Frontal cortex (tissue), 4 donors: ENCODE measurements around the gene PVALEF. TPM values are rescaled to one million over a fixed set of nuclear protein-coding genes. Genes with fewer than 3 reads are reported as not detected.
"Not testable (repeated sequence)": the region's sequence is repeated elsewhere in the genome, so short reads cannot be mapped to it uniquely, and the experiment has no call there.

Source experiments
- DNase-seq, 2 donors: peaks; one replicate each; pipeline ENCODE4 v3.0.0; 2012; ENCODE audit warnings: low spot score in 2 of 2
- FAIRE-seq: peaks from 2 replicates; lab custom pipeline; 2012; peaks lifted over from hg19 to GRCh38; lab: Jason Lieb, UNC
- total RNA-seq: library from RNA; depleted of rRNA; stranded (reverse); fragments of >200 nt; gene quantifications from one replicate; pipeline ENCODE4 v1.2.3, GENCODE V29; 2014
- donor health status: control.
- donor health status: control.
- donor health status: control.

Gene PVALEF
- total RNA-seq, 1 donor from 2014 or later = not detected

DNA sequence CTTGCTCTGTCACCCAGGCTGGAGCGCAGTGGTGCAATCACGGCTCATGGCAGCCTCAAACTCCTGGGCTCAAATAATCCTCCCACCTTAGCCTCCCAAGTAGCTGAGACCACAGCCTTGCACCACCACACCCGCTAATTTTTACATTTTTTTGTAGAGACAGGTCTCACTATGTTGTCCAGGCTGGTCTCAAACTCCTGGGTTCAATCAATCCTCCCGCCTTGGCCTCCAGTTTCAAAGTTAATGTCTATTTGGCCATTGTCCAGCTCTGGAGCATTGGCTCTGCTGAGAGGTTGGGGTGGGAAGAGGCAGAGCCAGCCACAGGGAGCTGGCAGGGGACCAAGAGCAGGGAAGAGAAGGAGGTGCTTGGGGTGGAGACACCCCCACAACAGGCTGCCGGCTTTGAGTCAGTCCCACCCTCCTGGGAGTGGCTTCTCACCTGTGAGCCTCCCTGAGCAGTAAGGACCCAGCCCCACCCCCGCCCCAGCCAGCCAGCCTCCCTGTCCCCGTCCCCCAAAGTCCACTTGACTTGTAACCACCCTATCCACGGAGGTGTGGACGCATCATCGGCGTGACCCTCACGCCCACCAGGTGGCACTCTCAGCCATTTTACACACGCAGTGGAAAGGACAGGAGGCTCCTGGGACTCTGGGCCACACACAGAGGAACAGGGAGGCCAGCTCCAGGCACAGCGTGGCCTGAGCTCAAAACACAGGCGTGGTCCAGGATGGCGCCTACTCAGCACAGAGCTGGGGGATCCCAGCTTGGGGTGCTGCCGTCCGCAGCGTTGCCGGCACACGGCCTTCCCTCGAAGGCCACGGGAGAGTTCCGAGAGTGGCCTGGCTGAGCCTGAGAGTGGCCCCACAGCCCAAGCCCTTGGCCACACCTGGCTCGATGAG, 22.8 kb upstream of the PVALEF start:
- FAIRE-seq (no peak), DNase-seq (peak; percentile 81 to 82)

DNA sequence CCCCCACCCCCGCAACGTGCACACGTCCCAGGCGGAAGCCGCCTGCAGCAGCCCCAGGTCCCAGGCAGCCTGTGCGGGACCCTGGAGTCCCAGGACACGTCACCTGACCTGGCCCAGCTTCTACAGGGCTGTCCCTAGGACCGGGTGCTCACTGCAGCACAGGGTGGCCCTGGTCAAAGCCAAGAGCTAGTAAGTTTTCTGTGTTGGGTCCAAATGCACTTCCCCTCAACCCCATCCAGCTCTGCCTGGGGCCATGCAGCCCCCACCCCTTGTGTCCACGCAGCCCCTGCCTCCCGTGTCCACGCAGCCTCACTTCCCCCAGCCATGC, 22.1 kb upstream of the PVALEF start:
- DNase-seq (no peak), FAIRE-seq (no peak)

DNA sequence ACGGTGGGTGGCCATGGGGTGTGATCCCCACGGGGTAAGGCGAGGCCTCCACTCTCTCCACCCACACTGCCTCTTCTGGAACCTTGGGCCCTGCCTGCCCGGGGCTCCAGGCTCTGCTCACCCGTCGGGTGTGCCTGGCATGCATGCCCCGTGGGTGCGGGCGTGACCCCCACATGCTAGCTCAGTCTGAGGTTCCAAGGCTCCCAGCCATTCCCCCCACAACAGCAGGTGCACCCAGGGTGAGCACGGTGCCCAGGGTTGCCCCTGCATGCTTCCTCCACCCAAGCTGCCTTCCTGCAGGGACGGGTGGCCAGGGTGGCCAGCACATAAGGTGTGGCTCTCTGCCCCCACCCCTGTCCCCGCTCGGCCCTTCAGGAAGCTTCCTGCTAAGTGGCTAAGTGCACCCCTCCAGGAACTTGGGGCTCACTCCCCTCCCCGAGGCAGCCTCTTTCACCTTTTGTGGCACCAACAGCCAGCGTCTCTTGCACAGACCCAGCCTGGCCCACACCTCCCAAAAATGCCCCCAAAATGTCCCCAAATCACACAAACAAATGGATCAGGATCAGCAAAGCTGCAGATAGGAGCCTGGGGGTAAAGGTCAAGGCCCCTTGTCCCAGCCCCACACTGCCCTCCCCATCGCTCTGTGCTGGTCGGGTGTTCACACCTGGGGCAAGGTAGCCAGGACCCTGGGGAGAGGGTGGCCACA, 21.4 kb upstream of the PVALEF start:
- FAIRE-seq (no peak), DNase-seq (no peak)

DNA sequence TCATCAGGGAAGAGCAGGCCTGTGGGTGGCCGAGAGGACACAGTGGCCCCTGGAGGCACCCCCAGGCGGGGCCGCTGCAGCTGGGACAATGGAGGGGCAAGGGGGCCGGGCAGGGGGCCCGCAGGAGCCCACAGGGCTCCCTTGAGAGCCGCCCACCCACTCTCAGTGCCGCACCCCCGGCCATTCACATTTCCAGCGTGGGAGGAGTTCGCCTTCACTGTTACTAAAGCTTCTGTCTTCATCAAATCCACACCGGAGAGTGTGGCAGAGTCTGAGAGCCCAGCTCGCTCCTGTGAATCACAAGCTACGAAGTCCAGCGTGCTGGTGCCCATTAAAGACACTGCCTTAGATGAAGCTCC, 20.9 kb upstream of the PVALEF start:
- FAIRE-seq (no peak), DNase-seq (no peak)

DNA sequence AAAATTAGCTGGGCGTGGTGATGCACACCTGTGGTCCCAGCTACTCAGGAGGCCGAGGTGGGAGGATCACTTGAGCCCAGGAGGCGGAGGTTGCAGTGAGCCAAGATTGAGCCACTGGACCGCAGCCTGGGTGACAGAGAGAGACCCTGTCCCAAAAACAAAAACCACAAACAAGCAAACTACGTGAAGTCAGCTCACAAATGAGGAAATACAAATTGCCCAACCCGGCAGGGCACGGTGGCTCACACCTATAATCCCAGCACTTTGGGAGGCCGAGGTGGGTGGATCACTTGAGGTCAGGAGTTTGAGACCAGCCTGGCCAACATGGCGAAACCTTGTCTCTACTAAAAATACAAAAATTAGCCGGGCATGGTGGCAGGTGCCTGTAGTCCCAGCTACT, 19.1 kb upstream of the PVALEF start:
- FAIRE-seq, DNase-seq: not testable (repeated sequence)

DNA sequence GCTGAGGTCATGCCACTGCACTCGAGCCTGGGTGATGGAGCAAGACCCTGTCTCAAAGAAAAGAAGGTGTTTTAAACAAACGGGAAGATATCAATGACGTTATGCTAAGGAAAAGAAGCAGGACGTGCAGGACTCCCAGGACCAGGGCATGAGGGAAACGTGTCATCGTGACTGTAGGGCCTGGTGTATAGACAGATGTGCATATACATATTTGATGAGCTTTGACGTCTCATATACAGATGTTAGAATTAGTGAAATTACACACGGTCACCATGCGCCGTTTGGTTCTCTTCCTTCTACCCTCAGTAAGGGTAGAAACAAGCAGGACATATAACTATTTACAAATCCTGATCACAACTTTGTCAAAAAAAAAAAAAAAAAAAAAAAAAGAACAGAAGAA, 17.6 kb upstream of the PVALEF start:
- FAIRE-seq (no peak), DNase-seq (no peak)

DNA sequence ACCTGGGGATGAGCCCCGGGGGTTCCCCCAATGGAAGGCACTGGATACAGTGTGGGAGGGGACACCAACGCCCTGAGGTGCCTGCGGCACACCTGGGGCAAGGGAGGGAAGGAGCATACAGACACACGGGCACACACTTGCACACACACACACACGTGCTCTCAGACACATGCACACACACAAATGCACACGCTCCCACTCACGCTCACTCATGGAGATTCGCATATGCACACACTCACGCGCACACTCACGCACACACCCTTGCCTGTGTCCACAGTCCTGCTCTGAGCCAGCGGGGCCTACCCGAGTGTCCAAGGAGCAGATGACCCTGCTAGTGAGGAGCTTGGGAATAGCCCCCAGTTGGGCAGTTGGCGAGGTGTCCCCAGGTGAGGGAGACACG, 16.7 kb upstream of the PVALEF start:
- FAIRE-seq = no peak
- DNase-seq = no peak

DNA sequence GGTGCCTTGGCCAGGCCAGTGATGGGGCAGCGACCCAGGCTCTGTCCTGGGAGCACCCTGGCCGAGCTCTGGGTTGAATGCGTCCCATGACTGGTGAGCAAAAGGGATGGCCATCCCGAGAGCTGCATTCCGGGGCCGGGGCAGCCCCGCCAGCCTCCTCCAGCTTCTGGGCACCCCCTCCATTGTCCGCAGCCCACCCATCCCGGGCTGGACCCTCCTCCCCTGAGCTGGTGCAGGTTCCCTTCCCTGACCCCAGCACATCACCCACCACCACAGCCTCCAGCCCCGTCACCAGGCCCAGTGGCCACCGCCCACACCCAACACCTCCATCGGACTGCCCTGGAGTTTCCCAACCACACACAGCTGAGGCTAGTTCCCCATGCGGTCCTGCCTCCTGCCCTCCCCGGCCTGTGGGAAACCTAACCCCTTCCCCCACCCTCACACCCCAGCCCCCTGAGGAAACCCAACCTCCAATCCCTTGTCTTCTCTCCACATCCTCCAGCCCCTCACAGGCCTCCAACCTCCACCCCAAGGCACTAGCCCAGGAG, 16.2 kb upstream of the PVALEF start:
- no peak for FAIRE-seq
- no peak for DNase-seq

DNA sequence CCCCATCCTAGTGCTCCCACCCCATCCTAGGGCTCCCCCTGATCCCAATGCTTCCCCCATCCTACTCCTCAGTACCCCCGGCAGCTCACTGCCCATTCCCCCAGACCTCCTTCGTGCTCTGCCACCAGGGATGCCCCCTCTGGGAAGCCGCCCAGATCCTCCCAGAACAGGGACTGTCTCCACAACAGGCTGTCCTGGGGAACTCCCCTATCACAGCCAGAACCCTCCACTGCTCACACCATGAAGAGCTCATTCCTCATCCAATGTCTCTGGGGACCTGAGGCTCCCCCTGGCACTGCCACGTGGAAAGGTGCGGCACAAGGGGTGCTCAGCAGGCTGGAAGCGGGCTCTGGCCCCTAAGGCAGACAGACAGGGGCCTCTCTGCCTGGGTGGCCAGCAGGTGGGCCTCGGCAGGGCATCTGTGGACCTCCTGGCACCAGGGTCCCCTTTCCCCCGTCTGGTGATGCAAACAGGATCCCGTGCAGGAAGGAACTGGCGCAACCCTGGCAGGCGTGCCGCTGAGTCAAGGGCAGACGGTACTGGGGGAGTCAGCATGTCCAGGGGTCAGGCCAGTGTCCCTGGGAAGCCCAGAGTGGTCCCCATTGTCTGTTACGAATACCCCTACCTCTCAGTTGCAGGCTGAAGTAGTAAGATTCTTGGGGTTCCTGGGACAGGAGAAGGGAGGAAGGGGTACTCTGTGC, 14.8 kb upstream of the PVALEF start:
- FAIRE-seq (no peak), DNase-seq (no peak)

DNA sequence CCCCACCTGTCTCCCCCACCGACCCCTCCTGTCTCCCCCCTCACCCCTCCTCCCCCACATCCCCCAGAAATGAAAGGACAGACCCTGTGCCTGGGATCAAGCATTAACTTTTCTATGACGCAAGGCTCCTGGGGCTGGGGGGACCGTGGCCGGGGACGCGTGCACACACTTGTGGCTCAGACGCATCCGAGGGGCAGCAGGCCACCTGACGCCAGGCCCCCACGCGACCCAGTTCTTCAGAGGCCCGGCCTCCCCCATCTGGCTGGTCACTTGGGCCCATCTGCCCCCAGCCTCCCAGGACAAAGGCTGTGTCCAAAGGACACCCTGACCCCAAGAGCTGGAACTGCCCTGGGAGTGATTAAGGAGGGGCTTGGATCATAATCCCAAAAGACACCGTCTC, 14.0 kb upstream of the PVALEF start:
- DNase-seq (no peak), FAIRE-seq (no peak)

DNA sequence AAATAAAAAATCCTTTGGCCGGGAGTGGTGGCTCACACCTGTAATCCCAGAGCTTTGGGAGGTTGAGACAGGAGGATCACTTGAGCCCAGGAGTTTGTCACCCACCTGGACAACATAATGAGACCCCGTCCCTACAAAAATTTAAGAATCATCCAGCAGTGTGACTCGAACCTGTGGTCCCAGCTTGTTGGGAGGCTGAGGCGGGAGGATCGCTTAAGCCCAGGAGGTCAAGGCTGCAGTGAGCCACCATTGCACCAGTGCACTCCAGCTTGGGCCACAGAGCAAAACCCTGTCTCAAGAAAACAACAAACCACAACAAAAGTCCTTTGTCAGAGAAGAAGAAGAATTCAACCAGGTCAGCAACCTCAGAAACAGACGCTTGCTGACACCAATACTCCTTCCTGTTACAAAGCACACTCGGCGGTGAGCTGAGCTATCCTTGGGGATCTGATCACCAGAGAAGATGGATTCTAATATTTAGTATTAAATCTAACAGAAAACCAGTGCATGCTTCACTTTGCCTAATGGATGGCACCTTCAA, 12.9 kb upstream of the PVALEF start:
- FAIRE-seq (no peak), DNase-seq (no peak)

DNA sequence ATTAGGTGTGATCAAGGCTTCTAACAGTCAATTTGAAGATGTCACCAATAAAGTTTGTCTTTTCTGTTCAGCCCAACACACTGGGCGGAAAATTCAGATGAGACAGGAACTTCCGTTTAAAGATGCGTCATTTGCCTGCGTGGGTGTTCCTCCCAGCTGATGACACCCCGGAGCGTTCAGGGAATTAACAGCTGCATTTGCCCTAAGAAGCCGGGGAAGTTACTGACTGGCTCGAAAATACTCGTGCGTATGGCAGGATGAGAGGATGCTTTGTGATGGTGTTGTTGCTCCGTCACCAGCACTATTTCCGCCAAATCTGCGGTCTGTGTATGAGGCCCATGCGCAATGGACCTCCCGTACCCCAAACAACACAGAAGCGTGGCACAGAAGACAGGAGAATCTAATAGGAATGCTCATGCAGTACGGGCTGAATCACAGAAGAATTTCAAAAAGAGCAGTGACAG, 11.9 kb upstream of the PVALEF start:
- FAIRE-seq (no peak), DNase-seq (peak; percentile 79 to 80)

DNA sequence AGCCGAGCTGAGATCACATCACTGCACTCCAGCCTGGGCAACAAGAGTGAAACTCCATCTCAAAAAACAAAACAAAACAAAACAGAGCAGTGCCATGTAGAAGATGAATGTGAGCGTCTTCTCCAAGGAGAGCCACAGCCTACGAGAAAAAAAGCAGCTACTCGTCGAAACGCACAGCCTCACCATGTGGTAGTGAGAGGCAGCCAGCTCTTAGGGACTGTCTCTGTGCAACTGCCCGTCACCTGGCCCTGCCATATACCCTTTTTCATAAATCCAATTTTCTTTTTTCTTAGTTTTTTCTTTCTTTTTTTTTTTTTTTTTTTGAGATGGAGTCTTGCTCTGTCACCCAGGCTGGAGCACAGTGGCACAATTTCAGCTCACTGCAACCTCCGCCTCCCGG, 11.3 kb upstream of the PVALEF start:
- FAIRE-seq, DNase-seq: not testable (repeated sequence)

DNA sequence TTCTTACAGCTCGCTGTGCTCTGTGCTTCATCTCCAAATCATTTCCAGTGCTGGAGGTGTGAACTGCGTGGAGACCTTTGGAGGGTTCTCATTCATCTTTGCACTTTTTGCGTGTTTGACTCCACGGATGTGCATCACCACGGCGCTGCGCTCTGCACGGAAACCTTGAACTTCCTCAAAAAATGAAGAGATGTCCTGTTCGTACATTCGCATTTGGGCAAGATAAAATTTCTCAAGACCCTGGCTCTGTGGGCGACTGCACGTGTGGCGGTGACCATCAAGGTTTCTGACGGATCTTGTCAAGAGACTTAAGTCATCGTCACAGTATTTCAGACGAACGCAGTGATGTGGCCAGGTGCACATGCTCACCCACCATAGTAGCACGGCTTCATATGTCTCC, 10.3 kb upstream of the PVALEF start:
- FAIRE-seq = no peak
- no peak for DNase-seq

DNA sequence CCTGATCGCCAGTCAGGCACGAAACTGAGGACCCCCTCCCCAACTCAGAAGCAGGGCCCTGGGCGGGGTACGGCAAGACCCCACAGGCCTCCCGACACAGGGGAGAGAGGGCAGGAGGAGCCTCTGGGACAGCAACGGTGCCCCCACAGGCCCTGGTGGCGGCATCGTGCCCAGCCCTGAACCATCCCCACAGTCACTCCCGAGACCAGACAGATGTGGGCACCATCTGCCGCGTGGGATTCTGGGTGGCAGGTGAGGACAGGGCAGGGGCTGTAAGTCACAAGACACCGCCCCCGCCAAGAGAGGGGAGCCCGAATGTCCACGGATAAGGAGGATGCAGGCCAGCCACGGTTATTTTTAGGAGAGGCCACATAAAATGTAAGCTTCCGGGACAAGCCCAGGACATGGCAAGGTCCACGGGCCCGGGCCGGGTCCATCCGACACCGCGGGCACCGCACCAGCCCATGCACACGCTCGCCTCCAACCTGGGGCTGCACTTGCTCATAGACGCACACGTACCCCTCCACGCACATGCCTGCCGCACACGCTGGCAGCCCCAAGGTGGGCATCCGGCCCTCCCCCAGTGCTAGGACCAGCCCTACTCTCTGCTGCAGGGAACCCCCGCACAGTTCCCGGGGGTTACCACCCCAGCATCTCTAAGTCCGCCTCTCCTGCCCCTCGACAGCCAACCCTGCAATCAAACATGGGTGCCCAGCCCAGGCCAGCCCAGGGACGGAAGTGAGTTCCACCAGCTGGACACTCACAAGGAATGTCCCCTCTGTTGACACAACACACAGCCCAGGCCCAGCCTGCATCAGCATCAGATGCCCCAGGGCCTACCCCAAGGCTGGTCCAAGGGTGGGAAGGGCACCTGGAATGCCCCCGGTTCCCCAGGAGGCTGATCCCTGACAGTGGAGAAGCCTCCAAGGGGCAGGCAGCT, 8.2 kb upstream of the PVALEF start:
- no peak for DNase-seq
- no peak for FAIRE-seq

DNA sequence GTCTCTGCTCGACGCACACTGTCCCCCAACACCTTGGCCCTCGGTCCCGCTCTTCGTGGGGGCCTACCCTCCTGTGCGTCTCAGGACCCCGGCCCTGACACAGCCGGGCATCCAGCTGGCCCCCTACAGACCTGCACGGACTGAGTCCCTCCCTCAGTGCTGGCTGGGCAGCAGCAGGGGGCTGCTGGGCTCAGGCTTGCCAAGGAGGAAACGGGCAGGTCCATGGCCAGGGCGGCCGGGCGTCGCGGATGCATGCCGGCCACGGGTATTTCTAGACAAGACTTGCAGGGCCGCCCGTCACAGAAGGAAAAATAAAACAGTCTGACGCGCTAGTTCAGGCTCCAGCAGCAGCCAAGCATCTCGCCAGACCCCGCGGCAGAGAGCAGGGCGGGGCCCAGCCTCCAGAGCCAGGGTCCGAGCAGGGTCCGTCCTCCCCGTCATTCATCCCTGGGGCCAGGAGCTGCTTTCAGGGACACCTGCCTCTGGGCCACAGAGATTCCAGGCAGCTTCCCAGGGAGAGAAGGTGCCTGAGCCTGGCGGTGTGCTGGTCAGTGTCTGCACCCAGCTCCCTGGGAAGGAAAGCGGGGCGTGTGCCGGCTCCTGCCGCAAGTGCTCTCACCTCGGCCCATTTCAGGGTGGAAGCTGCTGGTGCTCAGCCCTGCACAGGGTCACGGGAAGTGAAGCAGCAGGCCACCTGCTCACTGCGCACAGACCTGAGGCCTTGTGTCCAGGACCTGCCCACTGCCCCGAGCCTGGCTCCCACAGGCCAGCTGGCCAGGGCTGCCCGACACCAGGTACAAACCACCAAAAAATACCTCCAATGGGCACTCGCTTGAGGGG, 7.2 kb upstream of the PVALEF start:
- FAIRE-seq = no peak
- DNase-seq = no peak

DNA sequence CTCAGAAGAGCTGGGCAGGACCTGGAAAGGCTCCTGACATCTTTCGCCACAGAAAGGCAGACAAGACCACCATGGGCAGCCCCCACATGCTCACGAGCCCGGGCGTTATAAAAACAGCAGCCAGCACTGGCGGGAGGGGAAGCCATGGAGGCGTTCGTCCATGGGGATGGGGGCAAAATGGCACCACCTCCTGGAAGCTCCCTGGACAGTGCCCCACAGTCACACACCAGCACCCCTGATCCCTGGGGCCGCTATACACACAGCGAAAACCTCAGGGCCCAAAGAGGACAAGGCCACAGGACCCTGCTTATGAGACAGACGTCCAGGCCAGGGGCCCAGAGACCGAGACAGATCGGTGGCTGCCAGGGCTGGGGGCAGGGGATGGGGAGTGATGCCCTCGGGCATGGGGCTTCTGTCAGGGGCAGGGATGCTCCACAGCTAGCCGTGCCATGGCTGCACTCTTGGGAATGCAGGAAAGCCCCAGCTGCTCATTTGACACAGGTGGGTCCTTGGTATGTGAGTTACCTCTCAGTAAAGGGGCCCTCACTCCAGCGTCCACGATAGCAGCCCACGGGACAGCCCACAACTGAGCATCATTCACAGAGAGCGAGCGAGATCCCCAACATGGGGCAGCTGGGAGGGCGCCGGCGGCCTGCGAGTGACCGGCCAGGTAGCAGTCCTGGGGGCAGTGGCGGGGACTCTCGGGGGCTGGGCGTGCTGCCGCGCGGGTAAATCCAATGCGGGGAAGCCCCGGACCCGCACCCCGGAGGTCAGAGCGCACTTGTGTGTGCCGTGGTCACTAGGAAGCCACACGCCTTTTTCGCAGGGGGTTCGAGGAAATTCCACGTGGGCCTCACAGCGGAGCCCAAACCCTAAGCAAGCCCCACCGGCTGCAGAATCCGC, 6.4 kb upstream of the PVALEF start:
- FAIRE-seq = no peak
- DNase-seq = no peak
